ENCODE data around the gene MCM3AP. TPM values are rescaled to one million over a fixed set of nuclear protein-coding genes. Genes with fewer than 3 reads are reported as not detected.

MCM3AP gene
- total and polyA plus RNA-seq, 9 of the 15 experiments (the other 6 are each of a cell fraction or from before 2014, with no cell fraction given): 6.5 to 179 (median 69.6) TPM

- TF ChIP-seq MTF1 (CRISPR knock-in tag; IDR thresholded peaks at IDR 0.05; ENCODE audit: borderline replicate concordance) (no peak), RBM34 (IDR thresholded peaks at IDR 0.05; ENCODE audit: borderline replicate concordance, insufficient read depth, low read length) (no peak), ZNF408 (CRISPR knock-in tag; IDR thresholded peaks at IDR 0.05; ENCODE audit: low read depth) (no peak), RFX5 (IDR thresholded peaks at IDR 0.05; ENCODE audit: low read depth, low read length) (no peak), KLF13 (tag; IDR thresholded peaks at IDR 0.05; ENCODE audit: borderline replicate concordance, low read depth) (peak; percentile 76; the same call in 1 of the 2 replicates), NR2C2 (CRISPR knock-in tag; IDR thresholded peaks at IDR 0.05) (peak; percentile 51; the same call in 1 of the 2 replicates), NR2C2 (tag; IDR thresholded peaks at IDR 0.05) (no peak), USF2 (CRISPR knock-in tag; IDR thresholded peaks at IDR 0.05) (0 out of 2 replicates have a peak, but pooled peaks have one; percentile 33), XRCC5 (IDR thresholded peaks at IDR 0.05; ENCODE audit: low read depth, low read length) (peak; percentile 31; the same call in 1 of the 2 replicates), L3MBTL2 (IDR thresholded peaks at IDR 0.05) (no peak), XRCC4 (IDR thresholded peaks at IDR 0.05; ENCODE audit: extremely low read depth, insufficient read depth, insufficient read length) (no peak), ZNF507 (tag; conservative IDR thresholded peaks at IDR 0.05) (no peak), E2F1 (CRISPR knock-in tag; IDR thresholded peaks at IDR 0.05) (peak; percentile 99), BRCA1 (IDR thresholded peaks at IDR 0.05) (no peak), BRCA1 (CRISPR knock-in tag; IDR thresholded peaks at IDR 0.05) (no peak), ZNF41 (CRISPR knock-in tag; conservative IDR thresholded peaks at IDR 0.05) (no peak), CHD2 (IDR thresholded peaks at IDR 0.05; ENCODE audit: low read depth, low read length) (peak; percentile 86), ZNF511 (CRISPR knock-in tag; IDR thresholded peaks at IDR 0.05) (peak; percentile 62; the same call in 1 of the 2 replicates), POLR2AphosphoS5 (IDR thresholded peaks at IDR 0.05; ENCODE audit: control insufficient read depth, insufficient read depth, low read depth, low read length) (peak; percentile 71), BRD4 (IDR thresholded peaks at IDR 0.05) (peak; percentile 86; the same call in 1 of the 2 replicates), ZNF224 (CRISPR knock-in tag; IDR thresholded peaks at IDR 0.05) (no peak), NELFE (IDR thresholded peaks at IDR 0.05; ENCODE audit: insufficient read depth, insufficient read length) (no peak)
- TF ChIP-seq, protein P1, sequence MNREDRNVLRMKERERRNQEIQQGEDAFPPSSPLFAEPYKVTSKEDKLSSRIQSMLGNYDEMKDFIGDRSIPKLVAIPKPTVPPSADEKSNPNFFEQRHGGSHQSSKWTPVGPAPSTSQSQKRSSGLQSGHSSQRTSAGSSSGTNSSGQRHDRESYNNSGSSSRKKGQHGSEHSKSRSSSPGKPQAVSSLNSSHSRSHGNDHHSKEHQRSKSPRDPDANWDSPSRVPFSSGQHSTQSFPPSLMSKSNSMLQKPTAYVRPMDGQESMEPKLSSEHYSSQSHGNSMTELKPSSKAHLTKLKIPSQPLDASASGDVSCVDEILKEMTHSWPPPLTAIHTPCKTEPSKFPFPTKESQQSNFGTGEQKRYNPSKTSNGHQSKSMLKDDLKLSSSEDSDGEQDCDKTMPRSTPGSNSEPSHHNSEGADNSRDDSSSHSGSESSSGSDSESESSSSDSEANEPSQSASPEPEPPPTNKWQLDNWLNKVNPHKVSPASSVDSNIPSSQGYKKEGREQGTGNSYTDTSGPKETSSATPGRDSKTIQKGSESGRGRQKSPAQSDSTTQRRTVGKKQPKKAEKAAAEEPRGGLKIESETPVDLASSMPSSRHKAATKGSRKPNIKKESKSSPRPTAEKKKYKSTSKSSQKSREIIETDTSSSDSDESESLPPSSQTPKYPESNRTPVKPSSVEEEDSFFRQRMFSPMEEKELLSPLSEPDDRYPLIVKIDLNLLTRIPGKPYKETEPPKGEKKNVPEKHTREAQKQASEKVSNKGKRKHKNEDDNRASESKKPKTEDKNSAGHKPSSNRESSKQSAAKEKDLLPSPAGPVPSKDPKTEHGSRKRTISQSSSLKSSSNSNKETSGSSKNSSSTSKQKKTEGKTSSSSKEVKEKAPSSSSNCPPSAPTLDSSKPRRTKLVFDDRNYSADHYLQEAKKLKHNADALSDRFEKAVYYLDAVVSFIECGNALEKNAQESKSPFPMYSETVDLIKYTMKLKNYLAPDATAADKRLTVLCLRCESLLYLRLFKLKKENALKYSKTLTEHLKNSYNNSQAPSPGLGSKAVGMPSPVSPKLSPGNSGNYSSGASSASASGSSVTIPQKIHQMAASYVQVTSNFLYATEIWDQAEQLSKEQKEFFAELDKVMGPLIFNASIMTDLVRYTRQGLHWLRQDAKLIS (CRISPR knock-in tag; IDR thresholded peaks at IDR 0.05): peak; percentile 87
These were observed 38.4 kb upstream of the MCM3AP start, which contains the start of the genes C21orf58 and PCNT (continued) for GRCh38 chr21:46323710-46324389.

All from K562 (cell line).